Lower lobe of right lung (tissue), 2 donors: ENCODE data around the gene UBASH3A. TPM values are rescaled to one million over a fixed set of nuclear protein-coding genes. Genes with fewer than 3 reads are reported as not detected.

ENCODE experiments used
- ATAC-seq, 2 donors: fragments of 200-7000 bp; cut with Tn5 transposase; one replicate each; pipeline ENCODE4 v1.9.1; 2020 to 2022; ENCODE audit warnings: mild to moderate bottlenecking in 2 of 2, moderate library complexity in 2 of 2
- DNase-seq: peaks from one replicate; pipeline ENCODE4 v3.0.0-alpha.2; 2020
- H3K27ac ChIP-seq: fragments of 200-600 bp; one replicate; pipeline ENCODE4 v1.8.0; 2022
- H3K27me3 ChIP-seq: fragments of 200-600 bp; one replicate; pipeline ENCODE4 v1.8.0; 2022; ENCODE audit warnings: low read depth
- H3K36me3 ChIP-seq: fragments of 200-600 bp; one replicate; pipeline ENCODE4 v1.8.0; 2022; ENCODE audit warnings: mild to moderate bottlenecking
- H3K4me1 ChIP-seq: fragments of 200-600 bp; one replicate; pipeline ENCODE4 v1.8.0; 2022
- H3K4me3 ChIP-seq: fragments of 200-600 bp; one replicate; pipeline ENCODE4 v1.8.0; 2022; ENCODE audit warnings: mild to moderate bottlenecking
- H3K9me3 ChIP-seq: fragments of 200-600 bp; one replicate; pipeline ENCODE4 v1.8.0; 2022
- CTCF ChIP-seq: fragments of 200-600 bp; IDR thresholded peaks from one replicate; pipeline ENCODE4 v1.8.0; 2022; ENCODE audit warnings: antibody characterized with exemption, mild to moderate bottlenecking
- intact Hi-C: fragments of 100-400 bp; cut with DNase I; formaldehyde crosslinking; loops from one replicate; pipeline ENCODE4 v1.11.0; 2022
- total RNA-seq: library from RNA; stranded (reverse); fragmentation: NEBNext Ultra II Directional; extraction: Animal tissue kit (Norgen Biotek cat#: 25700); gene quantifications from one replicate; pipeline ENCODE4 v1.2.1, GENCODE V29; 2021
- donor health status: DM: no; HTN: yes; CAD: no; lungs with severe emphysema.

Gene UBASH3A
- total RNA-seq, 1 donor from 2014 or later: 1.2 TPM

GRCh38 chr21:42364304-42364865, 39.3 kb upstream of the UBASH3A start:
- intact Hi-C loops: no loop called here
- peaks cover 3% of the 10 kb centered on the region for H3K9me3 ChIP-seq
- H3K27me3 ChIP-seq: peaks cover 16% of the 10 kb centered on the region
- ATAC-seq: no peak
- TF ChIP-seq CTCF: no peak
- H3K36me3 ChIP-seq: no peaks in the 10 kb centered on the region
- no peak for DNase-seq
- no peaks in the 10 kb centered on the region for H3K4me1 ChIP-seq
- H3K4me3 ChIP-seq: no peak overlapping the region
- H3K27ac ChIP-seq: no peak overlapping the region

- H3K27ac ChIP-seq: no peak overlapping the region
- H3K4me3 ChIP-seq: no peak overlapping the region
- intact Hi-C loops: no loop called here
- H3K4me1 ChIP-seq: no peaks in the 10 kb centered on the region
- TF ChIP-seq CTCF: no peak
- DNase-seq (no peak), ATAC-seq (no peak)
- no peaks in the 10 kb centered on the region for H3K9me3 ChIP-seq
- H3K27me3 ChIP-seq: peaks cover 16% of the 10 kb centered on the region
- no peaks in the 10 kb centered on the region for H3K36me3 ChIP-seq
Measured at GRCh38 chr21:42365770-42366169, 37.9 kb upstream of the UBASH3A start.

GRCh38 chr21:42366292-42367010, 37.3 kb upstream of the UBASH3A start, which contains the start of gene TFF1:
TSS of gene TFF1 (minus strand) at chr21:42366535. CDS start at chr21:42366495, 40 bp downstream.
- Histone ChIP-seq H3K27me3 (peaks cover 16% of the 10 kb centered on the region), H3K9me3 (no peaks in the 10 kb centered on the region), H3K27ac (no peak within 1 kb of the TSS), H3K4me3 (no peak within 1 kb of the TSS), H3K4me1 (no peaks in the 10 kb centered on the region), H3K36me3 (no peaks in the 10 kb centered on the region)
- peak in 1 of 2 donors; percentile 26 for ATAC-seq
- DNase-seq: no peak
- intact Hi-C loops: no loop called here
- no peak for TF ChIP-seq CTCF

DNA sequence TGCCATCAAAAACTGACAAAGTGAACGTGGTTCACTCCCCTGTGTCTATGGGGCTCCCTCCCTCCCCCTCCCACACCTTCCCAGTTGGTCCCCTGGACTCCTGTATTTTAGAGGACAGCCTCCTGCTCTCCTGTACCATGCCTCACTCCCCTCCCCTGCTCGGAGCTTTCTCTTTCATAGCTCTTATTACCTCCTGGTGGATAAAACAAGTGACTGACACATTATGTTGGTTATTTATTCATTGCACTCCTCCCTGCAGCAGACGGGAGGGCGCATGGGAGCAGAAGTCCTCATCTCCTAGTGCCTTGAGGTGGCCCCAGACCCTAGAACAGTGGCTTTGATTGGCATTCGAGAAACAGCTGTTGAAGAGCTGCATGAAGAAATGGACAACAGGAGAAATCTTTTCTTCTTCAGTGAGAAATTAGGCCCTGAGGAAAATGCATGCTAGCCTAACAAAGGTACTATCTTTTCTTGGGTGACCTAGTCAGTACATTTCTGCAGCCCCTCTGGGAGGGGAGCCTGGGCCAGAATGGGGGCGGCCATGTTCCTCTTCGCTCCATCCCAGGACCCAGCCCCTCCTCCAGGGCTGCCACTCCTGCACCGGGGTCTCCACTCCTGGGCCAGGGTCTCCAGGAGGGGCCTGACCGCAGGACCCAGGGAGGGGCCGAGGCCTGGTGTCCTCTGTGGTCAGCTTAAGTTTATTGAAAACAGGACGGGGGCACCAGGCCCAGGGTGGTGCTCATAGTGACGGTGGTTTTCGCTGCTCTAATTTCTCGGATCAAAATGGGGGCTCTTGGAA, 36.1 kb upstream of the UBASH3A start:
- no peak for DNase-seq
- Histone ChIP-seq H3K27ac (no peak overlapping the region), H3K4me1 (no peaks in the 10 kb centered on the region), H3K36me3 (no peaks in the 10 kb centered on the region), H3K9me3 (no peaks in the 10 kb centered on the region), H3K4me3 (no peak overlapping the region), H3K27me3 (peaks cover 16% of the 10 kb centered on the region)
- ATAC-seq: no peak
- intact Hi-C loops: no loop called here
- no peak for TF ChIP-seq CTCF

- no peak overlapping the region for H3K27ac ChIP-seq
- H3K4me3 ChIP-seq: no peak overlapping the region
- intact Hi-C loops: no loop called here
- peaks cover 6% of the 10 kb centered on the region for H3K27me3 ChIP-seq
- no peak for TF ChIP-seq CTCF
- no peaks in the 10 kb centered on the region for H3K9me3 ChIP-seq
- ATAC-seq (no peak), DNase-seq (no peak)
- H3K36me3 ChIP-seq: no peaks in the 10 kb centered on the region
- H3K4me1 ChIP-seq: no peaks in the 10 kb centered on the region
Measured at GRCh38 chr21:42369821-42370220, 33.9 kb upstream of the UBASH3A start.
